Osteocyte (in vitro differentiated cells): Measurements from ENCODE around the gene RNU5B-1. TPM values are rescaled to one million over a fixed set of nuclear protein-coding genes. Genes with fewer than 3 reads are reported as not detected.

Experiments used
- DNase-seq: peaks from one replicate; pipeline ENCODE4 v3.0.0; 2021; ENCODE audit warnings: mixed read lengths; ENCODE audit not compliant: unreplicated experiment; ENCODE audit errors: extremely low spot score
- H3K27ac Mint-ChIP-seq: one replicate; pipeline ENCODE4 v1.8.0; 2021; ENCODE audit warnings: mild to moderate bottlenecking, mixed read lengths; ENCODE audit not compliant: unreplicated experiment
- H3K27me3 Mint-ChIP-seq: one replicate; pipeline ENCODE4 v1.8.0; 2021; ENCODE audit warnings: mixed read lengths; ENCODE audit not compliant: unreplicated experiment
- H3K36me3 Mint-ChIP-seq: one replicate; pipeline ENCODE4 v1.8.0; 2021; ENCODE audit warnings: mixed read lengths; ENCODE audit not compliant: unreplicated experiment
- H3K4me1 Mint-ChIP-seq: one replicate; pipeline ENCODE4 v1.8.0; 2021; ENCODE audit warnings: mixed read lengths; ENCODE audit not compliant: unreplicated experiment
- H3K4me3 Mint-ChIP-seq: one replicate; pipeline ENCODE4 v1.8.0; 2021; ENCODE audit warnings: mild to moderate bottlenecking, moderate library complexity, mixed read lengths; ENCODE audit not compliant: unreplicated experiment
- H3K9me3 Mint-ChIP-seq: one replicate; pipeline ENCODE4 v1.8.0; 2021; ENCODE audit warnings: mixed read lengths; ENCODE audit not compliant: unreplicated experiment
- total RNA-seq: library from RNA; stranded (reverse); gene quantifications from 2 replicates; pipeline ENCODE4 v1.2.1, GENCODE V29; 2021
- TF ChIP-seq, protein P1 (sequence below): fragments of 200-600 bp; sonication (generic); IDR thresholded peaks from 2 replicates; pipeline ENCODE4 v1.5.0; 2021; ENCODE audit warnings: antibody characterized with exemption, mild to moderate bottlenecking, moderate library complexity

RNU5B-1 gene
- total RNA-seq, 1 donor from 2014 or later: 18.5 TPM

DNA sequence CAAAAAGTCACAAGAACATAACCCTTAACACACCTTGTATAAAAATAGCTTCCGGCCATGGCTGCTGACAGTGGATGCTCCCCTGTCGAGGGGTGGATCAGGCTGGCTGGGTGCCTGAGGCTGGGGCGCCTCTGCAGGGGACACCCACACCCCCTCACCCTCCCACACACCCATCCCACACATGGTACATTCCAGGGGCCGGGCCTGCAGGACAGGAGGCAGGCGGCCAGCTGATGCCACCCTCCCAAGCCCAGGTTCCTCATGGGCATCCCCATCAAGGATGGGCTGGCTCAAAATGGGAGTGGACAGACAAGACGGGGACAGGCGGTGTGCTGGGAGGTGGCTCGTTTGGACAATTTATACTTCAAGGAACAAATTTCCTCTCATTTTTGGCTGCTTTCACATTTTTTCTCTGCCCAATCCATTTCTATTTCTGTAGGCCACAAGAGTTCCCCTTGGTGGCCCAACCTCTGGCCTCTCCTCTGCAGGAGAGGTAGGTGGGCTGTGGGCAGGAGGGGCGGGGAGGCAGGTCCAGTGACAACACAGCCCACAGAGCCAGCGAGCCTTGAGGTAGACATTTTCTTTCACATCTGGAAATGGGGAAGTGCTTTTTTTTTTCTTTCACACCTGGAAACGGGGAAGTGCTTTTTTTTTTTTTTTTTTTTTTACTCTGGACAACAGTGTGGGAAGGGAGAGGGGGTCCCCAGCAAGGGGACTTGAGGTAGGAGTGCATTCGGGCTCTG is 23.3 kb downstream of the RNU5B-1 start:
- Mint-ChIP-seq H3K4me3 (no peak overlapping the region), H3K27ac (no peak overlapping the region), H3K9me3 (no peaks in the 10 kb centered on the region), H3K36me3 (no peaks in the 10 kb centered on the region), H3K4me1 (peaks cover 4% of the 10 kb centered on the region), H3K27me3 (peaks cover 3% of the 10 kb centered on the region)
- no peak for DNase-seq
- TF ChIP-seq, protein P1, sequence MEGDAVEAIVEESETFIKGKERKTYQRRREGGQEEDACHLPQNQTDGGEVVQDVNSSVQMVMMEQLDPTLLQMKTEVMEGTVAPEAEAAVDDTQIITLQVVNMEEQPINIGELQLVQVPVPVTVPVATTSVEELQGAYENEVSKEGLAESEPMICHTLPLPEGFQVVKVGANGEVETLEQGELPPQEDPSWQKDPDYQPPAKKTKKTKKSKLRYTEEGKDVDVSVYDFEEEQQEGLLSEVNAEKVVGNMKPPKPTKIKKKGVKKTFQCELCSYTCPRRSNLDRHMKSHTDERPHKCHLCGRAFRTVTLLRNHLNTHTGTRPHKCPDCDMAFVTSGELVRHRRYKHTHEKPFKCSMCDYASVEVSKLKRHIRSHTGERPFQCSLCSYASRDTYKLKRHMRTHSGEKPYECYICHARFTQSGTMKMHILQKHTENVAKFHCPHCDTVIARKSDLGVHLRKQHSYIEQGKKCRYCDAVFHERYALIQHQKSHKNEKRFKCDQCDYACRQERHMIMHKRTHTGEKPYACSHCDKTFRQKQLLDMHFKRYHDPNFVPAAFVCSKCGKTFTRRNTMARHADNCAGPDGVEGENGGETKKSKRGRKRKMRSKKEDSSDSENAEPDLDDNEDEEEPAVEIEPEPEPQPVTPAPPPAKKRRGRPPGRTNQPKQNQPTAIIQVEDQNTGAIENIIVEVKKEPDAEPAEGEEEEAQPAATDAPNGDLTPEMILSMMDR: no peak

DNA sequence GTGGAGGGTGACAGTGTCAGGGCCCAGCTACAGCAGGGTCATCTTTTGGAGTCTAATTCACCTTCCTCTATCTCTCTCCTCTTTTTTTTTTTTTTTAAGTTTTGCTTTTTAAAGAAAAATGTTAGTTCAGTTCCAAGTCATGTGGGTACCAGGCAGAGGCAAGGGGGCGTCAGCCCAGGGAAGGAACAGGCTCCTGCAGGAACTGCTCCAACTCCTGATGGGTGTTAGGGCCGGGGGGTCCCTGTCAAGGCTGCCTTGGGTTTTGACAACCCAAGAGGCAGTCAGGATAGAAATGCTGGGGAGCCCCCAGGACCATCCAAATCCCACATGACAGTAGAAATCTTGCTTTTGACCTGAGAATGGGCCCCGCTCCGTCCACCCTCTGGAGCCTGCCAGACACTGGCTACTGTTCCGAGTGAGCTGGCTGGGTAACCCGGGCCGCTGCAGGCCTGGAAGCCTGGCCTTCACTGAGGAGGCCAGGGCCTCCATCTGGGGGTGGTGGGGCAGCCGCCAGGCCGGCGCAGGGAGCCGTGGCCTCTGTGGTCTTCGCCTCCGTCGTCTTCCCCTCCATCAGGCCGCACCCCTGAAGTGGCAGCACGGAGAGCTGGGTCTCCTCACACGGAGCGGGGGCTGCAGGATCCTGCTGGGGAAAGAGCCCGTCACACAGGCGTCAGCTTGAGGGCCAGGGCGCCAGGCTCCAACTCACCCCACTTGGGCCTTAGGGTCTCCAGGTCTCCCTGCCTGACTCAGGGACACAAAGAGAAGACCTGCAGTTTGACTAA is 24.2 kb downstream of the RNU5B-1 start:
- Mint-ChIP-seq H3K4me1 (no peaks in the 10 kb centered on the region), H3K27ac (no peak overlapping the region), H3K27me3 (peaks cover 3% of the 10 kb centered on the region), H3K4me3 (no peak overlapping the region), H3K9me3 (no peaks in the 10 kb centered on the region), H3K36me3 (no peaks in the 10 kb centered on the region)
- DNase-seq: no peak
- TF ChIP-seq, protein P1: no peak

DNA sequence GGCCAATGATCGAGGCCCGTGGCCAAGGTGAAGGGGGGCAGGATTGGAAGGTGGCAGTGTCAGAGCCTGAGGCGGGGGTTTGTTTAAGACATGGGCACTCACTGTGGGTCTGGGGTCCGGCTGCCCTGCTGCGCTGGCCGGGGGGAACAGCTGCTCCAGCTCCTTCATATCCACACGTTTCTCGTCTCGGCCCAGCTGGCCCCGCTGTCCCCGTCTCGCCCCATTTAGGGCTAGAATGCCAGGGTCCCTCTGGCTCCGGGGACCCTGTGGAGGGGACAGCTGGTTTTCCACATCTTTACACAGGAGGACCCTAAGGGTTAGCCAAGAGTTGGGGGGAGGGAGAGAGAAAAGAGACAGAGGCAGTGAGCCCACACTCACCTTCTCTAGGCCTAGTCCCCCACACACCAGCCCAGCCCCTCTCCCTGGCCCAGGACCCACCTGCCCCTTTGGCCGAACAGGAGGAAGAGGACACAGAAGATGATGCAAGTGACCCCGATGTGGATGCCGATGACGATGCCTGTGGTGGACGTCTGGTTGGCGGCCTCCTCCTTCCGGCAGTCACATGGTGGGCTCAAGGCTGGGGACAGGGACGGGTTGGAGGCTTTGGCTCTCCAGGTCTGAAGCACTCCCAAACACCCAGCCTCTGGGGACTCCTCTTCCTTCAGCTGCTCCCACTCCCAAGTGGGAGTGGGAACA is 25.0 kb downstream of the RNU5B-1 start:
- peaks cover 5% of the 10 kb centered on the region for H3K4me1 Mint-ChIP-seq
- TF ChIP-seq, protein P1: no peak
- no peaks in the 10 kb centered on the region for H3K36me3 Mint-ChIP-seq
- no peak overlapping the region for H3K27ac Mint-ChIP-seq
- H3K27me3 Mint-ChIP-seq: peaks cover 3% of the 10 kb centered on the region
- no peak overlapping the region for H3K4me3 Mint-ChIP-seq
- DNase-seq: no peak
- no peaks in the 10 kb centered on the region for H3K9me3 Mint-ChIP-seq

DNA sequence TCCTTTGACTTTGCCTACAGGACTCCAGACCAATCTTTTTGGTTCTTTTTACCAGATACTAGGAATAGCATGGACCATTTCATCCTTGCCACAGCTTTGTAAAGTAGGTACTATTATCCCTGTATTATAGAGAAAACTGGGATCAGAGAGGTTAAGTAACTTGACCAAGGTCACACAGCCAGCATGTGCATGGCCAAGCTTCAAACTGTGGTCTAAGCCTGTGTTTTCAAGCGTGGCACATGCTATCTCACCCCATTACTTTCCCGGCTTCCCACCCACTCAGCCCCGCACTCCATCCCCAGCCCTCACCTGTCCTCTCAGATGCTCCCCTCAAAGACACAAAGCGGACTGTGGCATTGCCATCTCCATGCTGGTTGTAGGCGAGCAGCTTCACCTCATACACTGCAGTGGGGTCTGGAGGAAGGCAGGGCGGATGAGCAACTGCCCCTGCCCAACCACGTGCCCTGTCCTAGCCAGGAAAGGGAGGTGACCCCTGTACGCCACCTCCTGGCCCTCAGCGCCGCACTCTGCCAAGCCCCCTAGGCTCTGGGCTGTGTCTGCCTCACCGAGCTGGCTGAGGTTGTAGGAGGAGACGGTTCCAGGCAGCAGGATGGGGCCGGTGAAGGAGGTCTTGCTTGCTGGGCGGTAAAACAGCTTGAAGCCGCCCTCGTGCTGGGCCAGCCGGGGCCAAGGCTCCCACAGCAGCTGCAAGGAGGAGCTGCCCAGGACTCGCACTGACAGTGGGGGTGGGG is 25.7 kb downstream of the RNU5B-1 start:
- TF ChIP-seq, protein P1: no peak
- H3K9me3 Mint-ChIP-seq: no peaks in the 10 kb centered on the region
- no peak overlapping the region for H3K4me3 Mint-ChIP-seq
- H3K27ac Mint-ChIP-seq: no peak overlapping the region
- no peaks in the 10 kb centered on the region for H3K36me3 Mint-ChIP-seq
- H3K4me1 Mint-ChIP-seq: peaks cover 8% of the 10 kb centered on the region
- H3K27me3 Mint-ChIP-seq: peaks cover 3% of the 10 kb centered on the region
- no peak for DNase-seq
